ENCODE data around the gene EDEM3.

DNA sequence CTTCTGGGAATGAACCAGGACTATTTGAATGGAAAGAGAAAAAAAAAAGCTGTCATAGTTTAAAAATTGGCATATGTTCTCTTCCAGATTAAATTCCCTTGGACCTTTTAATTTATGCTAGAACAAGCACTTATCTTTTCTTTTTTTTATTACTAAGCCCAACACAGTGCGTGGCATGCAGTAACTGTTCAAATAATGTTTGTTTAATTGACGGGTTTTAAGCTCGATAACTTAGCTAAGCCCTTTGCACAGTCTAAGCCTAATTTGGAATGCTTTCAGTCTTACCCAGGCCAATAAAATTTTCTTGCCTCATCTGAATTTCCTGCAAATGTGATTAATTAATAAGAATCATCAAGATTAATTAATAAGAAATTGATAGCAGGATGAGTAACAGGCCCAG lies 39.3 kb upstream of the EDEM3 start:
- TF ChIP-seq, protein P1, sequence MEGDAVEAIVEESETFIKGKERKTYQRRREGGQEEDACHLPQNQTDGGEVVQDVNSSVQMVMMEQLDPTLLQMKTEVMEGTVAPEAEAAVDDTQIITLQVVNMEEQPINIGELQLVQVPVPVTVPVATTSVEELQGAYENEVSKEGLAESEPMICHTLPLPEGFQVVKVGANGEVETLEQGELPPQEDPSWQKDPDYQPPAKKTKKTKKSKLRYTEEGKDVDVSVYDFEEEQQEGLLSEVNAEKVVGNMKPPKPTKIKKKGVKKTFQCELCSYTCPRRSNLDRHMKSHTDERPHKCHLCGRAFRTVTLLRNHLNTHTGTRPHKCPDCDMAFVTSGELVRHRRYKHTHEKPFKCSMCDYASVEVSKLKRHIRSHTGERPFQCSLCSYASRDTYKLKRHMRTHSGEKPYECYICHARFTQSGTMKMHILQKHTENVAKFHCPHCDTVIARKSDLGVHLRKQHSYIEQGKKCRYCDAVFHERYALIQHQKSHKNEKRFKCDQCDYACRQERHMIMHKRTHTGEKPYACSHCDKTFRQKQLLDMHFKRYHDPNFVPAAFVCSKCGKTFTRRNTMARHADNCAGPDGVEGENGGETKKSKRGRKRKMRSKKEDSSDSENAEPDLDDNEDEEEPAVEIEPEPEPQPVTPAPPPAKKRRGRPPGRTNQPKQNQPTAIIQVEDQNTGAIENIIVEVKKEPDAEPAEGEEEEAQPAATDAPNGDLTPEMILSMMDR (IDR thresholded peaks at IDR 0.05), result no peak
- TF ChIP-seq POLR2A (IDR thresholded peaks at IDR 0.05), result no peak
